HepG2 (cell line): ENCODE measurements around the gene LAMA5. TPM values are rescaled to one million over a fixed set of nuclear protein-coding genes. Genes with fewer than 3 reads are reported as not detected.

Experiments used
- AGO1 ChIP-seq: fragments of 200-400 bp; formaldehyde crosslinking; IDR thresholded peaks from 2 replicates; pipeline ENCODE4 v1.6.1; 2017; ENCODE audit warnings: mild to moderate bottlenecking, low read depth, low read length, moderate library complexity; ENCODE audit not compliant: poor library complexity, severe bottlenecking
- AGO2 ChIP-seq: fragments of 200-400 bp; formaldehyde crosslinking; optimal IDR thresholded peaks from 2 replicates; pipeline ENCODE3; 2017; ENCODE audit warnings: mild to moderate bottlenecking, low read depth, low read length, moderate library complexity
- ATF7 ChIP-seq, 2 experiments: fragments of 450-650 bp in 1 of 2; sonication (generic) in 1 of 2; formaldehyde crosslinking in 1 of 2; IDR thresholded peaks; 2 replicates each; pipeline versions ENCODE4 v1.4.0 to v1.6.1; 2016 to 2020; ENCODE audit warnings: antibody characterized with exemption in 1 of 2, mild to moderate bottlenecking in 1 of 2, missing genetic modification reagents in 1 of 2
- BCL6 ChIP-seq: IDR thresholded peaks from 2 replicates; pipeline ENCODE4 v1.6.1; 2016; ENCODE audit warnings: missing genetic modification reagents, missing compliant biosample characterization
- EHMT2 ChIP-seq: fragments of 200-600 bp; sonication (generic); IDR thresholded peaks from 2 replicates; pipeline ENCODE4 v1.7.0; 2017; ENCODE audit warnings: antibody characterized with exemption, low read depth, low read length, borderline replicate concordance
- NR2F2 ChIP-seq: IDR thresholded peaks from 2 replicates; pipeline ENCODE4 v1.6.1; 2012; ENCODE audit warnings: low read depth, inconsistent platforms, borderline replicate concordance
- SATB2 ChIP-seq: sonication (generic); formaldehyde crosslinking; IDR thresholded peaks from 2 replicates; pipeline ENCODE4 v1.5.0; 2020; ENCODE audit warnings: missing genetic modification reagents
- SIN3A ChIP-seq: IDR thresholded peaks from 2 replicates; pipeline ENCODE4 v1.6.1; 2011; ENCODE audit warnings: low read depth, mild to moderate bottlenecking, control low read depth, low read length, borderline replicate concordance
- ZBTB8A ChIP-seq: sonication (generic); formaldehyde crosslinking; IDR thresholded peaks from 2 replicates; pipeline ENCODE4 v1.4.0; 2020; ENCODE audit warnings: mild to moderate bottlenecking, low read depth, missing genetic modification reagents, borderline replicate concordance
- ZNF354B ChIP-seq: sonication (generic); formaldehyde crosslinking; IDR thresholded peaks from 2 replicates; pipeline ENCODE4 v1.8.0; 2022; ENCODE audit warnings: mild to moderate bottlenecking, missing genetic modification reagents
- ZNF530 ChIP-seq: sonication (generic); formaldehyde crosslinking; IDR thresholded peaks from 2 replicates; pipeline ENCODE4 v1.5.0; 2020; ENCODE audit warnings: low read depth, mild to moderate bottlenecking, missing genetic modification reagents
- ZNF646 ChIP-seq: sonication (generic); formaldehyde crosslinking; IDR thresholded peaks from 2 replicates; pipeline ENCODE4 v1.9.0; 2021; ENCODE audit warnings: mild to moderate bottlenecking, missing genetic modification reagents
- ZNF687 ChIP-seq: sonication (generic); formaldehyde crosslinking; IDR thresholded peaks from 2 replicates; pipeline ENCODE4 v1.5.1; 2020; ENCODE audit warnings: mild to moderate bottlenecking, missing genetic modification reagents, moderate library complexity
- polyA plus RNA-seq, 8 experiments: library from polyadenylated mRNA; depleted of rRNA in 3 of 8; stranded (reverse) in 7 of 8; unstranded in 1 of 8; fragments of >200 nt; fragmentation: Illumina TruSeq in 4 of 8; extraction: Trizol in 4 of 8; gene quantifications; 2 replicates each; pipeline versions ENCODE4 v1.2.1 to v1.2.3, GENCODE V29; 2011 to 2016; ENCODE audit warnings: low read depth in 4 of 8, missing spikeins in 1 of 8, mixed read lengths in 1 of 8; ENCODE audit not compliant: insufficient read depth in 1 of 8
- total RNA-seq, 5 experiments: library from RNA; depleted of rRNA; stranded (reverse); fragments of >200 nt; fragmentation: Illumina TruSeq; extraction: Trizol; gene quantifications; 2 replicates each; pipeline ENCODE4 v1.2.3, GENCODE V29; 2016; ENCODE audit warnings: low read depth in 1 of 5
- TF ChIP-seq, protein P1 (sequence below): sonication (generic); formaldehyde crosslinking; IDR thresholded peaks from 2 replicates; pipeline ENCODE4 v1.4.0; 2020; ENCODE audit warnings: mild to moderate bottlenecking, missing genetic modification reagents
- TF ChIP-seq, protein P2 (sequence below), 2 experiments: sonication (generic) in 1 of 2; formaldehyde crosslinking in 1 of 2; IDR thresholded peaks; 2 replicates each; pipeline versions ENCODE4 v1.4.0 to v1.6.1; 2018 to 2020; ENCODE audit warnings: missing genetic modification reagents in 2 of 2, borderline replicate concordance in 1 of 2, low read depth in 1 of 2, mild to moderate bottlenecking in 1 of 2, missing biosample characterization in 1 of 2

The LAMA5 gene
- total and polyA plus RNA-seq, 2 of the 13 experiments (the other 11 are each of a cell fraction or from before 2014, with no cell fraction given): 21.0 to 44.7 TPM

DNA sequence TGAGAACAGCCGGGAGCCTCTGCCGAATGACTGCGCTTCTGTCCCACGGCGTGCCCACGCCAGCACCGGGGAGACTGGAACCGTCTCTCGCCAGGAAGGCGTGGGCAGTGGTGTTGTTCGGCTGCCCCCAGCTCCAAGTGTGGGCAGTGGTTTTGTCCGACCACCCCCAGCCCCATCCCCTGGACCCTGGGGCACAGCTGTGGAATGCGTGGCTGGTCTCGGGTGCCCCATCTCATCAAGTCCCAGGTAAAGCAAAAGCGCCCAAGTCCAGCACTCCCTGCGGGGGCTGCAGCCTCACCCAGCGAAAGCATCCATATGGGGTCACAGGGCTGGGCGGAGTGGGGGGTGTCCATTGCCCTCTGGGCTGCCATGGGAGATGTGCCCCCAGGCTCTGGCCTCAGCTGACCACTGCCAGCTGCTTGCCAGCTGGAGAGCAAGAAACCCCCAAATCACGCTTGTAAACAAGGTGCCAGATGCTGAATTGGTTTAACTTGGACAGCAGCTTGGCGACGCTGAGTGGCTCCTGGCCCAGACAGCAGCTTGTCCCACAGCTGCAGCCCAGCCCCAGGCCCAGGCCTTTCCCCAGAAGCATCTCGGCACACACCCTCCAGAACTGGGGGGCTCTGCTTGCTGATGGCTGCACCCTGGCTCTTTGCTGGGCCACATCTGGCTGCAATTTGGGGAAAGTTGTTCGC, 35.5 kb upstream of the LAMA5 start (continued):
- no peak for TF ChIP-seq NR2F2
- peak; percentile 19 for TF ChIP-seq AGO2
- TF ChIP-seq AGO1: peak; percentile 16
- 0 out of 2 replicates have a peak, but pooled peaks have one; percentile 13 for TF ChIP-seq ZNF687
- TF ChIP-seq, protein P1, sequence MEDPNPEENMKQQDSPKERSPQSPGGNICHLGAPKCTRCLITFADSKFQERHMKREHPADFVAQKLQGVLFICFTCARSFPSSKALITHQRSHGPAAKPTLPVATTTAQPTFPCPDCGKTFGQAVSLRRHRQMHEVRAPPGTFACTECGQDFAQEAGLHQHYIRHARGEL (CRISPR knock-in tag): 0 out of 2 replicates have a peak, but pooled peaks have one; percentile 31
- no peak for TF ChIP-seq ZNF646
- TF ChIP-seq EHMT2: no peak
- TF ChIP-seq, protein P2, sequence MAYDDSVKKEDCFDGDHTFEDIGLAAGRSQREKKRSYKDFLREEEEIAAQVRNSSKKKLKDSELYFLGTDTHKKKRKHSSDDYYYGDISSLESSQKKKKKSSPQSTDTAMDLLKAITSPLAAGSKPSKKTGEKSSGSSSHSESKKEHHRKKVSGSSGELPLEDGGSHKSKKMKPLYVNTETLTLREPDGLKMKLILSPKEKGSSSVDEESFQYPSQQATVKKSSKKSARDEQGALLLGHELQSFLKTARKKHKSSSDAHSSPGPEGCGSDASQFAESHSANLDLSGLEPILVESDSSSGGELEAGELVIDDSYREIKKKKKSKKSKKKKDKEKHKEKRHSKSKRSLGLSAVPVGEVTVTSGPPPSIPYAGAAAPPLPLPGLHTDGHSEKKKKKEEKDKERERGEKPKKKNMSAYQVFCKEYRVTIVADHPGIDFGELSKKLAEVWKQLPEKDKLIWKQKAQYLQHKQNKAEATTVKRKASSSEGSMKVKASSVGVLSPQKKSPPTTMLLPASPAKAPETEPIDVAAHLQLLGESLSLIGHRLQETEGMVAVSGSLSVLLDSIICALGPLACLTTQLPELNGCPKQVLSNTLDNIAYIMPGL (CRISPR knock-in tag; IDR thresholded peaks at IDR 0.05; ENCODE audit: borderline replicate concordance in 1 of 2, low read depth in 1 of 2): no peak
- no peak for TF ChIP-seq BCL6
- no peak for TF ChIP-seq SIN3A
- TF ChIP-seq SATB2: no peak
- TF ChIP-seq ZNF530 (CRISPR knock-in tag): no peak
- TF ChIP-seq ZNF354B (CRISPR knock-in tag): no peak
- no peak for TF ChIP-seq ZBTB8A (CRISPR knock-in tag)
- TF ChIP-seq ATF7 (IDR thresholded peaks at IDR 0.05): no peak
- no peak for TF ChIP-seq ATF7 (CRISPR knock-in tag; IDR thresholded peaks at IDR 0.05)
- TF ChIP-seq, all 625 proteins: peak for 6
